HEK293 (cell line): Measurements from ENCODE around the gene SUFU.

ENCODE experiments used
- GLI4 ChIP-seq: fragments of 450-650 bp; formaldehyde crosslinking; IDR thresholded peaks from 2 replicates; pipeline ENCODE4 v1.5.1; 2016; ENCODE audit warnings: missing biosample characterization, missing genetic modification characterization
- ZBTB7A ChIP-seq: fragments of 450-650 bp; formaldehyde crosslinking; IDR thresholded peaks from 2 replicates; pipeline ENCODE4 v1.5.1; 2016; ENCODE audit warnings: low read depth, missing biosample characterization, missing genetic modification characterization
- ZNF623 ChIP-seq: fragments of 450-650 bp; formaldehyde crosslinking; IDR thresholded peaks from 2 replicates; pipeline ENCODE4 v1.5.1; 2016; ENCODE audit warnings: missing biosample characterization, missing genetic modification characterization
- ZNF658 ChIP-seq: fragments of 450-650 bp; formaldehyde crosslinking; IDR thresholded peaks from 2 replicates; pipeline ENCODE4; 2016; ENCODE audit warnings: missing biosample characterization, missing genetic modification characterization
- ZSCAN23 ChIP-seq: fragments of 450-650 bp; formaldehyde crosslinking; IDR thresholded peaks from 2 replicates; pipeline ENCODE4 v1.5.1; 2016; ENCODE audit warnings: missing biosample characterization, missing genetic modification characterization
- TF ChIP-seq, protein P1 (sequence below): fragments of 450-650 bp; formaldehyde crosslinking; IDR thresholded peaks from 2 replicates; pipeline ENCODE4 v1.5.1; 2016; ENCODE audit warnings: missing biosample characterization, missing genetic modification characterization
- TF ChIP-seq, protein P2 (sequence below): fragments of 450-650 bp; formaldehyde crosslinking; IDR thresholded peaks from 2 replicates; pipeline ENCODE4 v1.5.1; 2016; ENCODE audit warnings: missing biosample characterization, missing genetic modification characterization
- TF ChIP-seq, protein P3 (sequence below): fragments of 450-650 bp; formaldehyde crosslinking; IDR thresholded peaks from 2 replicates; pipeline ENCODE4 v1.5.1; 2017; ENCODE audit warnings: missing biosample characterization, missing genetic modification characterization
- TF ChIP-seq, protein P4 (sequence below): fragments of 450-650 bp; formaldehyde crosslinking; IDR thresholded peaks from 2 replicates; pipeline ENCODE4 v1.5.1; 2017; ENCODE audit warnings: missing biosample characterization, missing genetic modification characterization
- TF ChIP-seq, protein P5 (sequence below): sonication (generic); formaldehyde crosslinking; IDR thresholded peaks from 2 replicates; pipeline ENCODE4 v1.8.1; 2022; ENCODE audit warnings: mild to moderate bottlenecking, moderate library complexity, missing genetic modification reagents
- TF ChIP-seq, protein P6 (sequence below): fragments of 450-650 bp; formaldehyde crosslinking; IDR thresholded peaks from 2 replicates; pipeline ENCODE4 v1.5.1; 2016; ENCODE audit warnings: missing biosample characterization, missing genetic modification characterization, borderline replicate concordance

DNA sequence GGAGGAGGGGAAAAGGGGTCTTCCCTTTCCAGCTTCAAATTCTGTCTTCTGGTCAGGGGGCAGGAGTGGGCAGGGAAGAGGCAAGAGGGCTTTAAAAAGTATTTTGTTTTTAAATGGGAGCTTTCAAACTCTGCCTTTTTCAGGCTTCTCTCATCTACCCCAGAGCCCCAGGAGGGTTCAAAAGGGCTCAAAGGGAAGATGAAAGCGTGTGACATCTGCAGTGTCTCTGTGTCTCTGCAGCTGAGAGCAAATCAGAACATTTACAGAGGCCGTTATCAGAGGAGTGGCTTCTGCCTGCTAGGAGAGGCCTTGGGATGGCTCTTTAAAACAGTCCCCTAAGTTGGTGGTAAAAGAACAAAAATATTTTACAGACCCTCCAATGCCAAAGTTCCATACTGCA, 170.8 kb downstream of the SUFU start:
- TF ChIP-seq, protein P1, sequence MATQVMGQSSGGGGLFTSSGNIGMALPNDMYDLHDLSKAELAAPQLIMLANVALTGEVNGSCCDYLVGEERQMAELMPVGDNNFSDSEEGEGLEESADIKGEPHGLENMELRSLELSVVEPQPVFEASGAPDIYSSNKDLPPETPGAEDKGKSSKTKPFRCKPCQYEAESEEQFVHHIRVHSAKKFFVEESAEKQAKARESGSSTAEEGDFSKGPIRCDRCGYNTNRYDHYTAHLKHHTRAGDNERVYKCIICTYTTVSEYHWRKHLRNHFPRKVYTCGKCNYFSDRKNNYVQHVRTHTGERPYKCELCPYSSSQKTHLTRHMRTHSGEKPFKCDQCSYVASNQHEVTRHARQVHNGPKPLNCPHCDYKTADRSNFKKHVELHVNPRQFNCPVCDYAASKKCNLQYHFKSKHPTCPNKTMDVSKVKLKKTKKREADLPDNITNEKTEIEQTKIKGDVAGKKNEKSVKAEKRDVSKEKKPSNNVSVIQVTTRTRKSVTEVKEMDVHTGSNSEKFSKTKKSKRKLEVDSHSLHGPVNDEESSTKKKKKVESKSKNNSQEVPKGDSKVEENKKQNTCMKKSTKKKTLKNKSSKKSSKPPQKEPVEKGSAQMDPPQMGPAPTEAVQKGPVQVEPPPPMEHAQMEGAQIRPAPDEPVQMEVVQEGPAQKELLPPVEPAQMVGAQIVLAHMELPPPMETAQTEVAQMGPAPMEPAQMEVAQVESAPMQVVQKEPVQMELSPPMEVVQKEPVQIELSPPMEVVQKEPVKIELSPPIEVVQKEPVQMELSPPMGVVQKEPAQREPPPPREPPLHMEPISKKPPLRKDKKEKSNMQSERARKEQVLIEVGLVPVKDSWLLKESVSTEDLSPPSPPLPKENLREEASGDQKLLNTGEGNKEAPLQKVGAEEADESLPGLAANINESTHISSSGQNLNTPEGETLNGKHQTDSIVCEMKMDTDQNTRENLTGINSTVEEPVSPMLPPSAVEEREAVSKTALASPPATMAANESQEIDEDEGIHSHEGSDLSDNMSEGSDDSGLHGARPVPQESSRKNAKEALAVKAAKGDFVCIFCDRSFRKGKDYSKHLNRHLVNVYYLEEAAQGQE (tag by site-specific recombination): no peak
- TF ChIP-seq, protein P2, sequence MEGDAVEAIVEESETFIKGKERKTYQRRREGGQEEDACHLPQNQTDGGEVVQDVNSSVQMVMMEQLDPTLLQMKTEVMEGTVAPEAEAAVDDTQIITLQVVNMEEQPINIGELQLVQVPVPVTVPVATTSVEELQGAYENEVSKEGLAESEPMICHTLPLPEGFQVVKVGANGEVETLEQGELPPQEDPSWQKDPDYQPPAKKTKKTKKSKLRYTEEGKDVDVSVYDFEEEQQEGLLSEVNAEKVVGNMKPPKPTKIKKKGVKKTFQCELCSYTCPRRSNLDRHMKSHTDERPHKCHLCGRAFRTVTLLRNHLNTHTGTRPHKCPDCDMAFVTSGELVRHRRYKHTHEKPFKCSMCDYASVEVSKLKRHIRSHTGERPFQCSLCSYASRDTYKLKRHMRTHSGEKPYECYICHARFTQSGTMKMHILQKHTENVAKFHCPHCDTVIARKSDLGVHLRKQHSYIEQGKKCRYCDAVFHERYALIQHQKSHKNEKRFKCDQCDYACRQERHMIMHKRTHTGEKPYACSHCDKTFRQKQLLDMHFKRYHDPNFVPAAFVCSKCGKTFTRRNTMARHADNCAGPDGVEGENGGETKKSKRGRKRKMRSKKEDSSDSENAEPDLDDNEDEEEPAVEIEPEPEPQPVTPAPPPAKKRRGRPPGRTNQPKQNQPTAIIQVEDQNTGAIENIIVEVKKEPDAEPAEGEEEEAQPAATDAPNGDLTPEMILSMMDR (tag by site-specific recombination): no peak
- no peak for TF ChIP-seq GLI4
- TF ChIP-seq, protein P3, sequence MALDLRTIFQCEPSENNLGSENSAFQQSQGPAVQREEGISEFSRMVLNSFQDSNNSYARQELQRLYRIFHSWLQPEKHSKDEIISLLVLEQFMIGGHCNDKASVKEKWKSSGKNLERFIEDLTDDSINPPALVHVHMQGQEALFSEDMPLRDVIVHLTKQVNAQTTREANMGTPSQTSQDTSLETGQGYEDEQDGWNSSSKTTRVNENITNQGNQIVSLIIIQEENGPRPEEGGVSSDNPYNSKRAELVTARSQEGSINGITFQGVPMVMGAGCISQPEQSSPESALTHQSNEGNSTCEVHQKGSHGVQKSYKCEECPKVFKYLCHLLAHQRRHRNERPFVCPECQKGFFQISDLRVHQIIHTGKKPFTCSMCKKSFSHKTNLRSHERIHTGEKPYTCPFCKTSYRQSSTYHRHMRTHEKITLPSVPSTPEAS: no peak
- TF ChIP-seq ZBTB7A: no peak
- TF ChIP-seq, protein P4, sequence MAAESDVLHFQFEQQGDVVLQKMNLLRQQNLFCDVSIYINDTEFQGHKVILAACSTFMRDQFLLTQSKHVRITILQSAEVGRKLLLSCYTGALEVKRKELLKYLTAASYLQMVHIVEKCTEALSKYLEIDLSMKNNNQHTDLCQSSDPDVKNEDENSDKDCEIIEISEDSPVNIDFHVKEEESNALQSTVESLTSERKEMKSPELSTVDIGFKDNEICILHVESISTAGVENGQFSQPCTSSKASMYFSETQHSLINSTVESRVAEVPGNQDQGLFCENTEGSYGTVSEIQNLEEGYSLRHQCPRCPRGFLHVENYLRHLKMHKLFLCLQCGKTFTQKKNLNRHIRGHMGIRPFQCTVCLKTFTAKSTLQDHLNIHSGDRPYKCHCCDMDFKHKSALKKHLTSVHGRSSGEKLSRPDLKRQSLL (tag by site-specific recombination): no peak
- TF ChIP-seq ZNF658 (tag by site-specific recombination): no peak
- TF ChIP-seq, protein P5, sequence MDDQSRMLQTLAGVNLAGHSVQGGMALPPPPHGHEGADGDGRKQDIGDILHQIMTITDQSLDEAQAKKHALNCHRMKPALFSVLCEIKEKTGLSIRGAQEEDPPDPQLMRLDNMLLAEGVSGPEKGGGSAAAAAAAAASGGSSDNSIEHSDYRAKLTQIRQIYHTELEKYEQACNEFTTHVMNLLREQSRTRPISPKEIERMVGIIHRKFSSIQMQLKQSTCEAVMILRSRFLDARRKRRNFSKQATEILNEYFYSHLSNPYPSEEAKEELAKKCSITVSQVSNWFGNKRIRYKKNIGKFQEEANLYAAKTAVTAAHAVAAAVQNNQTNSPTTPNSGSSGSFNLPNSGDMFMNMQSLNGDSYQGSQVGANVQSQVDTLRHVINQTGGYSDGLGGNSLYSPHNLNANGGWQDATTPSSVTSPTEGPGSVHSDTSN (CRISPR knock-in tag): no peak
- TF ChIP-seq ZSCAN23 (tag by site-specific recombination): no peak
- TF ChIP-seq, protein P6, sequence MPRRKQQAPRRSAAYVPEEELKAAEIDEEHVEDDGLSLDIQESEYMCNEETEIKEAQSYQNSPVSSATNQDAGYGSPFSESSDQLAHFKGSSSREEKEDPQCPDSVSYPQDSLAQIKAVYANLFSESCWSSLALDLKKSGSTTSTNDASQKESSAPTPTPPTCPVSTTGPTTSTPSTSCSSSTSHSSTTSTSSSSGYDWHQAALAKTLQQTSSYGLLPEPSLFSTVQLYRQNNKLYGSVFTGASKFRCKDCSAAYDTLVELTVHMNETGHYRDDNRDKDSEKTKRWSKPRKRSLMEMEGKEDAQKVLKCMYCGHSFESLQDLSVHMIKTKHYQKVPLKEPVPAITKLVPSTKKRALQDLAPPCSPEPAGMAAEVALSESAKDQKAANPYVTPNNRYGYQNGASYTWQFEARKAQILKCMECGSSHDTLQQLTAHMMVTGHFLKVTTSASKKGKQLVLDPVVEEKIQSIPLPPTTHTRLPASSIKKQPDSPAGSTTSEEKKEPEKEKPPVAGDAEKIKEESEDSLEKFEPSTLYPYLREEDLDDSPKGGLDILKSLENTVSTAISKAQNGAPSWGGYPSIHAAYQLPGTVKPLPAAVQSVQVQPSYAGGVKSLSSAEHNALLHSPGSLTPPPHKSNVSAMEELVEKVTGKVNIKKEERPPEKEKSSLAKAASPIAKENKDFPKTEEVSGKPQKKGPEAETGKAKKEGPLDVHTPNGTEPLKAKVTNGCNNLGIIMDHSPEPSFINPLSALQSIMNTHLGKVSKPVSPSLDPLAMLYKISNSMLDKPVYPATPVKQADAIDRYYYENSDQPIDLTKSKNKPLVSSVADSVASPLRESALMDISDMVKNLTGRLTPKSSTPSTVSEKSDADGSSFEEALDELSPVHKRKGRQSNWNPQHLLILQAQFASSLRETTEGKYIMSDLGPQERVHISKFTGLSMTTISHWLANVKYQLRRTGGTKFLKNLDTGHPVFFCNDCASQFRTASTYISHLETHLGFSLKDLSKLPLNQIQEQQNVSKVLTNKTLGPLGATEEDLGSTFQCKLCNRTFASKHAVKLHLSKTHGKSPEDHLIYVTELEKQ (tag by site-specific recombination): no peak
- TF ChIP-seq ZNF623: no peak
